Activated gamma-delta T cell treated with anti-CD3 and anti-CD28 coated beads, Interleukin-2, amount 50 U/mL, for 16 hours (primary cell): ENCODE measurements around the gene MMP11.

Experiments used
- DNase-seq: peaks from one replicate; pipeline ENCODE4 v3.0.0-alpha.2; 2020; ENCODE audit warnings: low read depth

The MMP11 gene

DNA sequence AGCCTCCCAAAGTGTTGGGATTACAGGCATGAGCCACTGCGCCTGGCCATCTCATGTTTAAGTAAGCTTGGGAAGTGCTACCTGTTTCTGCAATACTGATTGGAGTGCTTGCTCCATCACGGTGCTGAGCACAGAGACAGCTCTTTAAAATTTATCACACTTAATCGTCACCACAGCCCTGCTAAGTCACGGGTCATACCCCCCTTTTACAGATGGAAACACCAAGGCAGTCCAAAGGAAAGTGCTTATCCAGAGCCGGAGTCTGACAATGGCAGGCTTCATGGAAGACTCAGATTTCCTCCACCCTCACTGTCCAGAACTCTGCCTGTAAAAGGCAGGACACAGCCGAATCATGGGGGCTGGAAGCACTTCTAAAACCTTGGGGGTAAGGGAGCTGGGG, 12.6 kb upstream of the MMP11 start:
- no peak for DNase-seq

DNA sequence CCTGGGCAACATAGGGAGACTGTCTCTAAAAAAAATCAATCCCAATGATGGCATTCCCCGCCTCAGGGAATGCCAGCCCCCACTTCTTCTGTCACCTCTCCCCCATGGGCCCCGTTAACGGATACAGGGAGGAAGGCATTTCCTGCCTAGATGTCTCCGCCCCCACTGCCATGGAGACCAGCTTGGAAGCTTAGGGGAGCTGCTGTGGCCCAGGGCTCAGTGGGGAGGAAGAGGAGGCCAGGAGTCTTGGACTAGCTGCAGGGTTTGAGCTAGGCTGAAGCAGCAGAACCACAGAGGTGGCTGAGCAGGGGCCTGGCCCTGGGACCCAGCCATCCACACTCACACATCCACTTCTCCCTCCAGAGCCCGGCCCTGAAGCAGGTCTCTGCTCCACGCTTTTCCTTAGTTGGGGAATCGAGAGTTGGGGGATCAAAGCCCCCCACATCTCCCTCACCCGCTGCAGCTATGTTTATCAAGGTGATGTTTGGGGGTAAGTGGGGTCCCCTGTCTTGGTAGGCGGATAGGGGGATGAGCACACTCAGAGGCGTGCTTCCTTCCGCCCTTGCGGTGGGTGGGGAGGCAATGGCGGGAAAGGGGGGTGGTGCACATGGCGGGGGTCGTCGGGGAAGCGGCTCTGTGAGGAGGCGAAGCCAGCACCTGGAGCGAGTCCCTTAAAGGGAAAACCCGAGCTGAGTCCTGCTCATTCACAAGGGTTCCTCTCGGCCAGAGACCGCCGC, 9.6 kb upstream of the MMP11 start, which contains the start of gene C22orf15:
Gene C22orf15 (plus strand): TSS at position 149 of the 737 bp plus-strand sequence. CDS start 317 bp downstream, at position 466.
- DNase-seq: no peak

DNA sequence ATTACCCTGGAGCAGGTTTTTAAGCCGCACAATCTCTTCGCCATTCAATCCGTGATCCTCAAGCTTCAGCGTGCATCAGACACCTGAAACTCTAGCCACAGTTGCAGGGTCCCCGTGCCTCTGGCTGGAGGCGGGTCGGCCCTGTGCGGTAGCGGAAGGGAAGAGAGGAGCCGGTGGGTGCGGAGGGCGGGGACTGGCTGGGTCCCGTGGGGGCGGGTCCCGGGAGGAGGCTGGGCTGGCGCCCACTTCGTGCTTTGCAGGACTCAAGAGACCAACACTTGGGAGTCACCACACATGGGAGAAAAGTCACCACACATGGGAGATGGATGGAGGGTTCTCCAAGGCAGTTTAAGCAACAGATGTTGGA, 9.1 kb upstream of the MMP11 start:
- no peak for DNase-seq

DNA sequence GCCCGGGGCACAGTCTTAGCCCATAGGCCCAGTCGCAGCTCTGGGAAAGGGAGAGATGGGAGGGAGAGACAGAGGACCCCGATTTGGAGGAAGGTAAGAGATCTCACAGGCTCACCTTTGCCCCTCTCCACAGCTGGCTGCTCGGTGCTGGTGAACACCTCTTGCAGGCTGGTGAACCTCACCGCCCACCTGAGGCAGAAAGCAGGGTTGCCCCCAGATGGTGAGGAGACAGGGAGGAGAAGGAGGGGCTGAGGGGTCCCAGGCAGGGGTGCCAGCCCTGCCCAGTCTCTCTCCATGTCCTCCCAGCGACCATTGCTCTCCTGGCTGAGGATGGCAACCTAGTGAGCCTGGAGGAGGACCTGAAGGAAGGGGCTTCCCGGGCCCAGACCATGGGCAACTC, 8.7 kb upstream of the MMP11 start:
- DNase-seq: no peak

DNA sequence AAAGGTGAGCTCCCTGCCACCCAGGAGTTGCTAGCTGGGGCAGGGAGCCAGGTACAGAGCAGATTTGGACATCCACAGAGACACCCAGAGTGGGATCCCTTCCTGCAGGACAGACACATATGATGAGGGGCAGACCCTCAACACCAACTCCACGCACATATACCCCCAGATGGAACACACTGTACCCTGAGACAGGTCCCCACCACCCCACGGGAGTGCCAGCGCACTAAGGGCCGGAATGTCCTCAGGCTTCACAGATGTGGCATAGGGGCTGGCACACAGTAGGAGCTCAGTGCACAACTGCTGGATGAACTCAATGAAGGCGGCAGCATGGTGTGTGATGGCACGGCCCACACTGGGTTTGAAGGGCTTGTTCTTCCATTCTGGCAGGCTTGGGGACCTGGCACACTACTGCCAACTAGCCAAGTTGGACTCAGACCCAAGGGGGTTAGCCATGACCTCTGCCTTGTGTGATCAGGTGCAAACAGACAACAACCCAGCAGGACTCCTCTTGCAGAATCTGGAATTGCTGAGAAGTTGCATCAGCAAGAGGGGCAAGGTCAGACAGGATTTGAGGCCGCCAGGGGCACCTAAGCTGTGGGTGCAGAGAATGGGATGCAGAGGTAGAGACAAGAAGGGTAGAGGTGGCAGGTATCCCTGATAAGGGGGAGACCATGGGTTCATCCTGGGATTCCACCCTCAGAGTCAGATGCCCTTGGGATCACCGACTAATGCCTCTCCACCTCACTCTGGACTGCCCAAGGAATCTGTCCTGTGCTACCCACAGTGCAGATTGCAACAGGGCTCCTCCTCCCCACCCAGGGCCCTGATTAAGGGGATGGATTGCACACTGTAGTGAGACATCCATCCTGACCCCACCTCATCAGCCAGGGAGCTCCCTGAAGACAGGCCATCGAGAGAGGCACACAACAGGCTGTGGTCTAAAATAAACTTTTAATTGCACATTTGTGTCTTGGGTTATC, 7.5 kb upstream of the MMP11 start:
- no peak for DNase-seq

DNA sequence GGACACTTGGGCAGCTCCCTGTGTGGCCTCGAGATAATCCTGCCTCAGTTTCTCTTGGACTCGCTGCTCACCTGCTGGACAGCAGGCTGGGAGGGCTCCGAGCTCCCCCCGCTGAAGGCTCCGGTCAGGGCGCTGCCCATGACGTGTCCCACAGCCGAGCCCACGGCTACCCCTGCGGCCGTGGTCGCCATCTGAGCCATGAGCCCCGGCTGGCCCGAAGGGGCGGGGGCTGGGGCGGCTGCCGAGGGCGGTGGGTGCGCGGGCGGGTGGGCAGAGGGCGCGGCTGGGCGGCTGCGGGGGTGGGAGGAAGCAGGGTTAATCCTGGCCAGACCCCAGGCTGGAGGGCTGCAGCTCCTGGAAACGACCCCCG, 5.4 kb upstream of the MMP11 start:
- DNase-seq: no peak

DNA sequence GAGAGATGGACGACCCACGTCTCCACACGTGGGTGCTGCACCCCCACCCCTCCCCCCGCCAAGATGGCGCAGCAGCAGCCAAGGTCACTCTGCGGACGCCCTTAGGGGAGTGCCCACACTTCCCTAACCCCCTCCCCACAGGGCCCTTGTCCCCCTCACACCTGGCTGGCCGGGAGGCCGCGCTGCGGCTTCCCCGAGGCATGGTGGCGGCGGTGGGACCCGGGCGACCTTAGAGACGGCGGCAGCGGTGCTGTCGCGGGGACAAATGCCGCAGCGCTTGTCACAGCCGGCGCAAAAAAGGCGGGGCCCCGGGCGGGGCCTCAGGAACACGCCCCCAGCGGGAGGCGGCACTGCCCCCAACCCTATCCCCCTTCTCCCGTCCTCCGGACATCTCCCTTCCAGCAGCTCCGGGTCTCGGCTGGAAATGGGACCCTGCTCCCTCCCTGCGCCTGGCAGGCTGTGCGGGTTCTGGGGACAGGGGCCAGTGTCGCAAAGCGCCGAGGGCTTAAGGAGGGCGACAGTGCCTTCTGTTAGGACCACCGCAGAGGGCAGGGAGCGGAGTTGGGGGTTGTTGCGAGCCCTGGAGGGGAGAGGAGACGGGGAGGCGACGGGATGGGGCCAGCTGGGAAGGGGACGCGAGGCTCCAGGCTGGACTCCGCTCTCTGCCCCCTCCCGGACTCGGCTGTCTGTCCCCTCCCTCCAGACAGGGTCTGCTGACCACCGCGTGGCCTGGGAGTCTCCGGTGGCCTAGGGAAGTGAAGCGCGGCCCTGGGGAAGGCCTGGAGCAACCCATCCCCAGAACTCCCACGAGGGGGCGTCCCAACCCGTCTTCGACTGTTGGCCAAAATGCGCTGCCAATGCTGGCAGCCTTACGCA, 4.7 kb upstream of the MMP11 start, which contains the start of gene CHCHD10:
Gene CHCHD10 (minus strand): TSS at position 300 of the 876 bp plus-strand sequence. CDS start 98 bp downstream, at position 202.
- peak; percentile 63 for DNase-seq

DNA sequence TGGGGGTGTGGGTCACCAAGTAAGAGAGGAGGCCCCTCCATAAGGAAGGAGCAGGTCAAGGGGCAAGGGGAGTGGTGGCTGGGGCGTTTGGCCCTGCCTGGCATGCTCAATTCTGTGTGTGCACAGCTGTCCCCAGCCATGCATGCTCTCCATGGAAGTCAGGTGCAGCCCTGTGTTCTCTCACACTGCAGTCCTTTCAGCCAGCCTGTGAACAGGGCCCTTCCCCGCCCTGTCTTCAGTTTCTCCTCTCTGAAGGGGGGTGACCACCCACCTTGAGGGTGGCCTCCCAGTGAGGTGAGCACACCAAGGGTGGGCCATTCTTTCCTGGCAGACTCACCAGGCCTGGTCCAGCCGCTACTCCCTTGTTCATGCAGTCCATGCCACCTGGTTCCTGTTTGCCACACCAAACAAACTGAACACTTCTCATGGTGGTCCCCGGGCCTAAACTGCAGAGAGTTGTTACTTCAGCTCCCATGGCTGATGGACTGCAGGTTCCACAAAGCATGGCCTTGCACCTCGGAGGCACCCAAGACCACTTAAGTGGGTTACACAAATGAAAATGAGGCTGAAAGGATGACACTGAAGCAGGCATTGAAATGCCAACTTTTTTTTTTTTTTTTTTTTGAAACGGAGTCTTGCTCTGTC, 3.2 kb upstream of the MMP11 start:
- no peak for DNase-seq

DNA sequence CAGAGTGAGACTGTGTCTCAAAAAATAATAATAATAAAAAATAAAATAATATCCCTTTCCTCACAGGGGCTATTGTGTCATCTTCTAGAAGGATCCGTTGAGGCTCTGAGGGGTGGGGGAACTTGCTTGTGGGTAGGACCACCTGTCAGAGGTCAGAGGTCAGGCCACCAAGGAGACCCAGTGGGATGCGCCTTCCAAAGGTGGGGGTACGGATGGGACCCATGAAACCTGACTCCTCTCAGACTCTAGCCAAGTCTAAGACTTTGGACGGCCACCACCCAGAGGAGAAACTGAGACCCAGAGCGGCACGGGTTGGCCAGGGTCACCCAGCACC, 367 bp upstream of the MMP11 start:
- DNase-seq: no peak

DNA sequence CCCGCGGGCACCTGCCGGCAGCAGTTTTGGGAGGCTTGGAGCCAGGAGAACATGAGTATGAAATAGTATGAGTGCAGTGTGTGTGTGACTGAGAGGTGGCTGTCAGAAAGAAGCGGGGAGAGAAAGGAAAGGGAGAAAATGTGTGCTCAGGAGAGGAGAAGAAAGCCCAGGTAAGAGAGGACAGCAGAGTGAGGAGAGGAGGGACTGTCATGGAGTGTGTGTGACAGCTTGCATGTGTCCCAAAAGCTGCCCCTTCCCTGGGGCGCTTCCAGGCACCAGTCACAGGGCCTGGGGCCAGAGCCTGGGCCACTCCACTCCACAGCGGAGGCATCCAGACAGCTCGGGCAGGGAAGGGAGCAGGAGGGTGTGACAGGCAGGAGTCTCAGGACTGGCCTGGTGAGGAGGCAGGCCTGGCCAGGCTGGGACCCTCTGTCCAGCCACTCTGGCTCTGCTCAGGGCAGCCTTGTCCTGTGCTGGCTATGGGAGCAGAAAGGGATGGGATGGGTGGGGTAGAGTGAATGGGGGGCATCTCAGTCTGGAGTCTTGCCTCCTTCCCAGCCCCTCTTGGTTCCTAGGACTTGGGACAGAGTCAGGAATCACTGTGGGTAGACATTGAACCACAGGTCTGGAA, 949 bp downstream of the MMP11 start:
- no peak for DNase-seq

DNA sequence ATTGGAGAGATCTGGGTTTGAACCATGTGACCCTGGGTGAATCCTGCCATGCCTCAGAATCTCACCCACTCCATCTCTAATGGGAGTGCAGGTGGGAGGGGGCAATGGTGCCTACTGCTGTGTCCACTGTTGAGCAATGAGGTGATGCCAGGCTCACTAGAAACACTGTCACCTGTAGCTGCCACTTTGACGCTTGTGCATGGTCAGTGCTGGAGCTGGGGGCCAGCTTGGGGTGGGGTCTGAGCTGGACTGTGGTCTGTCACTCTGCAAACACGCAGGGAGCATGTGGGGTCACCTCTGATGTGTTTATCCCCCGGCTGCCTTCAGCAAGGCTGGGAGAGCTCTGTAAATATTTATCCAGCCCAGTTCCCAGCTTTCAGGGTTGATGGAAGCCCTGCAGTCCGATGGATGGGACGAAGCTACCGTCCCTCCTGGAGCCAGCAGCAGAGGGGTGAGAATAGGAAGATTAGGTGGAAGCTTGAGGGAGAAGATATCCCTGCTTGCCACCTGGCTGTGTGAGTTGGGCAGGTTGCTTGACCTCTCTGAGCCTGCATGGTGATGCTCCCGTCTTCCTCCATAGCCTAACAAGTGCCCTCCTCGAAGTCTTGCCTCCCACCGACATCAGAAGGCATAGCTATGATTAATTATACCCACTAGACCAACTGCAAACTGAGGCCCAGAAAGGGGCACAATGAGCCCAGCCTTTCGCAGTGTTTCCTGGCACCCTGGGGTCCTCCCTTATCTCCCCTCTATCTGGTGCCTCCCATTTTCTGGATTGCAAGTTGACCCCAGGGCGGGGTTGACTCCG, 1.7 kb downstream of the MMP11 start:
- no peak for DNase-seq

DNA sequence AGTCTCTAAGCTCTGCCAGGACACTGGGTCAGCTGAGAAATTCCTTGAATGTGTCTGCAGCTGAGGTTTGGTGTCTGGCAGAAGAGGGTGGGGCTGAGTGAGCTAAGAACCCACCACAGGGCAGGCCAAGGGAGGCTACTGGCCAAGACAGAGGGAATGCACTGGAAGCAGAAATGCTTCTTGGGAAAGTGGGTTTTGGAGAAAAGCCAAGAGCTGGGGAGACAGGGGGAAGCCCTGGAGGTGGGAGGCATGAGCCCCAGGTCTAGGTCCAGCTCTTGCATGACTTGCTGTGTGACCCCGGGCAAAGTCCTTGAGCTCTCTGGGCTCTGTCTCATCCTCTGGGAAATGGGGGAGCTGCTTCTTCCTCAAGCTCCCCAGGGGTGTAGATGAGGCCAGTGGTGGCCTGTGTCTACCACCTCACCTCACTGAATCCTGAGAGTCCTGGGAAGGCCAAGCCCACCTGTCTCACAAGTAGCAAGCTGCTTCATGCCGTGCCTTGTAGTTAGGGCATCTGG, 2.3 kb downstream of the MMP11 start:
- no peak for DNase-seq

DNA sequence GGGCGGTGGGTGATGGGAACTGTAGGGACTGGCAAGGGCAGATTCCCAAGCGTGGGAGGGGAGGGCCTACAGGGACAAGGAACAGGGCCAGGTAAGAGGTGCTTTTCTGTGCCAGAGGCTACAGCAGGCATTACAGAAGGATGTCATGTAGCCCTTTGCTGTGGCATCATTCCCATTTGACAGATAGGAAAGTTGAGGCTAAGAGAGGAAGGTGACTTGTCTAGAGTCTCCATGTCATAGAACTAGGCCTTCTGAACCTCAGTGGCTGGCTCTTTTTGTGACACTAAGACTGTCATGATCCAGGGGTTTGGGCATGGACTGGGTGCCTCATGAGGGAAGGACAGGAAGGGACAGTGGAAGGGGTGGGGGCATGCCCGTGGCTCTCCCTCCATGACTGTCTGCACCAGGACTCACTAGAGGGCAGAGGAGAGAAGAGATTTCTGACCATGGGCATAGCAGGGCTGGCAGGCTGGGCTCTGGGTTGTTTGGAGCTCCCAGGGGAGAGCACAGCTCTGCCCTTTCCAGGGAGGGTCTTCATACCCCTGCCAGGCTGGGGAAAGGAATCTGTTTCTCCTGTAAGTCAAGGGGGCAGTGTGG, 3.2 kb downstream of the MMP11 start:
- no peak for DNase-seq

DNA sequence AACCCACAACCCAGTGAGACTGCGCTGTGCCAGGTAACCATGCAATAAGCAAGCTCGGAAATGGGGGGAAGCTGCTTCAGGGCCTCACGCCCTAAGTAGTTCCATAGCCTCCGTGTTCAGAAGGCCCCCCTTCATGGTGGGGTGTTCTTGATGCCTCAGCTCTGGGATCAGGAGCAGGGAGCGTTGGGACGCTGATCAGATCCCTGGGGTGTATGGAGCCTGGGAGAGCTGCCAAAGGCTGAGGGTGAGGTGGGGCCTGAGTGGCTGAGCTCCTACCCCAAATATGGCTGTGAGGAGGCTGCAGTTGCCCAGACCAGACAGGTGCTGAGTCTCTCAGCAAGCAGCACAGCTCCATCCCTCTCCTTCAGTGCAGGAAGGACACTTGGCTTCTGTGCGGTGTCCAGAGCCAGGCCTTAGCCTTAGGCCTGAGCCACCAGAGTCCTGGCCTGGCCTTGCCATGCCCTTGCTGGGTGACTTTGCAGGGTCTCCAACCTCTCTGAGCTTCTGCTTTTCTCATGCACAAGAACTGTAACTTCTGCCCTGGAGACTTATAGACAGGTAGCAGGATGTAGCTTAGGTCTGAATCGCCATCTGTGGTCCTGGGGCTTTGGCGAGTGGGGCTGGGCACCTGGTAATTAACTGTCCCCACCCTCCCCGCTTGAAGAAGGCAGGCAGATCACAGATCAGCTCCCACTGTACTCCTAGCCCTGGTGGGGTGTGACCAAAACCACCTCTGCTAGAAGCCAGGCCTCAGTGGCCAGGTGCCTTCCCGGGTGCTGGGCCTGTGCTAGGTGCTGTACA, 5.3 kb downstream of the MMP11 start:
- DNase-seq: no peak

DNA sequence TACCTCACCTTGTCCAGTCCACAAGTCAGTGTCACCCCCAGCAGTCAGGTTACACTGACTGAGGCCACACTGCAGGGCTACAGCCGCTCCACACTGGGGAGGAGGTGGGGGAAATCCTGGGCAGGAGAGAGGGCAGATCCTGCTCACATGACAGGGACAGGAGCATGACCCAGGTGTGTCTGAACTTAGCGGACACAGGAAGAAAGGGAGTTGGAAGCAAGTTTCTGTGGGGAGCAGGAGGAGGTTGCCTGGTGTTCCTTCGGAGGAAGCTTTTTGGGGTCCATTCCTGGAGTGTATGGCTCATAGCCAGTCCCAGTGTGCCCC, 5.9 kb downstream of the MMP11 start:
- DNase-seq: no peak

DNA sequence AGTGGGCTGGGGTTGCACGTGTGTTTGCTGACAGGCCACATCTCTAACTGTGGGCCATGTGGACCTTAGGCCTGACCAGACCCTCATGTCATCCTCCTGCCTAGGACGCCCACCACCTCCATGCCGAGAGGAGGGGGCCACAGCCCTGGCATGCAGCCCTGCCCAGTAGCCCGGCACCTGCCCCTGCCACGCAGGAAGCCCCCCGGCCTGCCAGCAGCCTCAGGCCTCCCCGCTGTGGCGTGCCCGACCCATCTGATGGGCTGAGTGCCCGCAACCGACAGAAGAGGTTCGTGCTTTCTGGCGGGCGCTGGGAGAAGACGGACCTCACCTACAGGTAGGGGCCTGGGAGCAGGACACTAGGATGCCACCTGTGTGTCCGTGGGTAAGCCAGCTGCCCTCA, 6.4 kb downstream of the MMP11 start:
- no peak for DNase-seq

DNA sequence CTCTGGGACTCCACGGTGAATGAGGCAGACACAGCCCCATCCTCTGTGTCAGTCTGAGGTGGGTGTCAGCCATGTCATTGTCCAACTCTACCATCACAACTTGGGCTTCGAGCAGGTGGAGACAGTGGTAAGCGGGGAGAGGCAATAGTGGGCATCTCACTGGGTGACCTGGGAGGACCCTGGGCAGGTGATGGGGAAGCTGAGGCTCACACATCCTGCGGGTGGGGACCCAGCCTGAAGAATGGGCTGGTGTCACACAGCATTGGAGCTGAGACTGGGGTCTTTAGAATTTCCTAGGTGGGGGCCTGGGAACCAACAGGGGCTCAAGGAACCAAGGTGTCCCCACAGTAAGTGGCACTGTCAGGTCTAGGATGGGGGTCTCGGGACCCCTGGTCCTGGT, 7.1 kb downstream of the MMP11 start:
- DNase-seq: no peak

DNA sequence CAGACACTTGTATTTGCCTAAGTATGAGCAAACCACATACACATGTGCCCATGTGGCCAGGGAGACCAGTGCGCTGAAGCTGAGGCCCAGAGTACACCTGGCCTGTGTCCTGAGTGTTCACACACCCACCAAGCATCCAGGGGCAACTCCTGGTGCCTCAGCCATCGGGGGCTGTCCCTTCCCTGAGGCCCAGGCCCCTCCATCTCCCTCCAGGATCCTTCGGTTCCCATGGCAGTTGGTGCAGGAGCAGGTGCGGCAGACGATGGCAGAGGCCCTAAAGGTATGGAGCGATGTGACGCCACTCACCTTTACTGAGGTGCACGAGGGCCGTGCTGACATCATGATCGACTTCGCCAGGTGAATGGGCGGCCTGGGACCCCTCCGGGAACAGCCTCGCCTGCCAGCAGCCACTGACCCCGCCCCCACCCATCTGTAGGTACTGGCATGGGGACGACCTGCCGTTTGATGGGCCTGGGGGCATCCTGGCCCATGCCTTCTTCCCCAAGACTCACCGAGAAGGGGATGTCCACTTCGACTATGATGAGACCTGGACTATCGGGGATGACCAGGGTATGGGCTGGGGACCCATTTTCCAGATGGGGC, 7.6 kb downstream of the MMP11 start:
- DNase-seq: no peak

DNA sequence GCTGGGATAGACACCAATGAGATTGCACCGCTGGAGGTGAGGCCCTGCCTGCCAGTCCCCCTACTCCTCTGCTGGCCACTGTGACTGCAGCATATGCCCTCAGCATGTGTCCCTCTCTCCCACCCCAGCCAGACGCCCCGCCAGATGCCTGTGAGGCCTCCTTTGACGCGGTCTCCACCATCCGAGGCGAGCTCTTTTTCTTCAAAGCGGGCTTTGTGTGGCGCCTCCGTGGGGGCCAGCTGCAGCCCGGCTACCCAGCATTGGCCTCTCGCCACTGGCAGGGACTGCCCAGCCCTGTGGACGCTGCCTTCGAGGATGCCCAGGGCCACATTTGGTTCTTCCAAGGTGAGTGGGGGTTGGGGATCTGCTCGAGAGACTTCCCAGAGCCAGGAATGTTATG, 8.4 kb downstream of the MMP11 start:
- no peak for DNase-seq
